HepG2 (cell line): ENCODE results near the gene KDM7A. TPM values are rescaled to one million over a fixed set of nuclear protein-coding genes. Genes with fewer than 3 reads are reported as not detected.

Experiments used
- ERF ChIP-seq: IDR thresholded peaks from 2 replicates; pipeline ENCODE4 v1.6.1; 2018; ENCODE audit warnings: missing biosample characterization, missing genetic modification reagents
- HNF4G ChIP-seq, 2 experiments: sonication (generic) in 1 of 2; formaldehyde crosslinking in 1 of 2; IDR thresholded peaks; 2 replicates each; pipeline versions ENCODE4 v1.4.0 to v1.6.1; 2011 to 2020; ENCODE audit warnings: borderline replicate concordance in 2 of 2, low read depth in 2 of 2, mild to moderate bottlenecking in 2 of 2, low read length in 1 of 2, missing genetic modification reagents in 1 of 2, moderate library complexity in 1 of 2
- JARID2 ChIP-seq: sonication (generic); formaldehyde crosslinking; IDR thresholded peaks from 2 replicates; pipeline ENCODE4 v1.8.1; 2023; ENCODE audit warnings: missing genetic modification reagents, inconsistent platforms; ENCODE audit not compliant: insufficient replicate concordance
- KAT7 ChIP-seq: IDR thresholded peaks from 2 replicates; pipeline ENCODE4 v1.6.1; 2018; ENCODE audit warnings: borderline replicate concordance, missing compliant biosample characterization
- NFE2L1 ChIP-seq: sonication (generic); formaldehyde crosslinking; IDR thresholded peaks from 2 replicates; pipeline ENCODE4 v1.4.0; 2020; ENCODE audit warnings: missing genetic modification reagents, mild to moderate bottlenecking, borderline replicate concordance
- PRPF4 ChIP-seq: fragments of 200-400 bp; formaldehyde crosslinking; IDR thresholded peaks from 2 replicates; pipeline ENCODE4 v1.6.1; 2016; ENCODE audit warnings: low read length, low read depth; ENCODE audit not compliant: poor library complexity, severe bottlenecking
- RAD51 ChIP-seq: fragments of 450-650 bp; IDR thresholded peaks from 2 replicates; pipeline ENCODE4 v1.6.1; 2016; ENCODE audit warnings: borderline replicate concordance
- SOX13 ChIP-seq, 3 experiments: fragments of 450-650 bp in 1 of 3; sonication (generic) in 1 of 3; formaldehyde crosslinking in 1 of 3; IDR thresholded peaks in 2 of 3; conservative IDR thresholded peaks in 1 of 3; 2 replicates each; pipeline versions ENCODE4 v1.5.0 to v1.6.1; 2016 to 2020; ENCODE audit warnings: antibody characterized with exemption in 1 of 3, mild to moderate bottlenecking in 1 of 3, missing compliant biosample characterization in 1 of 3, missing genetic modification reagents in 1 of 3, moderate library complexity in 1 of 3
- SOX5 ChIP-seq: IDR thresholded peaks from 2 replicates; pipeline ENCODE4 v1.6.1; 2016; ENCODE audit warnings: borderline replicate concordance
- TAF15 ChIP-seq: fragments of 200-400 bp; formaldehyde crosslinking; IDR thresholded peaks from one replicate; pipeline ENCODE4 v1.6.1; 2018; ENCODE audit warnings: mild to moderate bottlenecking, low read depth, low read length; ENCODE audit not compliant: poor library complexity, severe bottlenecking
- XBP1 ChIP-seq: sonication (generic); formaldehyde crosslinking; IDR thresholded peaks from 2 replicates; pipeline ENCODE4 v1.5.0; 2020; ENCODE audit warnings: missing genetic modification reagents
- ZBTB38 ChIP-seq: sonication (generic); formaldehyde crosslinking; IDR thresholded peaks from 2 replicates; pipeline ENCODE4 v1.5.1; 2020; ENCODE audit warnings: mild to moderate bottlenecking, missing genetic modification reagents
- ZBTB7A ChIP-seq: sonication (generic); formaldehyde crosslinking; IDR thresholded peaks from 2 replicates; pipeline ENCODE4 v1.8.0; 2022; ENCODE audit warnings: mild to moderate bottlenecking, missing genetic modification reagents
- ZNF670 ChIP-seq: sonication (generic); formaldehyde crosslinking; IDR thresholded peaks from 2 replicates; pipeline ENCODE4 v1.8.0; 2022; ENCODE audit warnings: mild to moderate bottlenecking, missing genetic modification reagents, borderline replicate concordance
- polyA plus RNA-seq, 8 experiments: library from polyadenylated mRNA; depleted of rRNA in 3 of 8; stranded (reverse) in 7 of 8; unstranded in 1 of 8; fragments of >200 nt; fragmentation: Illumina TruSeq in 4 of 8; extraction: Trizol in 4 of 8; gene quantifications; 2 replicates each; pipeline versions ENCODE4 v1.2.1 to v1.2.3, GENCODE V29; 2011 to 2016; ENCODE audit warnings: low read depth in 4 of 8, missing spikeins in 1 of 8, mixed read lengths in 1 of 8; ENCODE audit not compliant: insufficient read depth in 1 of 8
- total RNA-seq, 5 experiments: library from RNA; depleted of rRNA; stranded (reverse); fragments of >200 nt; fragmentation: Illumina TruSeq; extraction: Trizol; gene quantifications; 2 replicates each; pipeline ENCODE4 v1.2.3, GENCODE V29; 2016; ENCODE audit warnings: low read depth in 1 of 5
- TF ChIP-seq, protein P1 (sequence below): sonication (generic); formaldehyde crosslinking; IDR thresholded peaks from 2 replicates; pipeline ENCODE4 v1.8.1; 2022; ENCODE audit warnings: low read depth, mild to moderate bottlenecking, missing genetic modification reagents
- TF ChIP-seq, protein P2 (sequence below): sonication (generic); formaldehyde crosslinking; IDR thresholded peaks from 2 replicates; pipeline ENCODE4 v1.4.0; 2020; ENCODE audit warnings: mild to moderate bottlenecking, missing genetic modification reagents
- TF ChIP-seq, protein P3 (sequence below): sonication (generic); formaldehyde crosslinking; IDR thresholded peaks from 2 replicates; pipeline ENCODE4 v1.4.0; 2020; ENCODE audit warnings: mild to moderate bottlenecking, missing genetic modification reagents

KDM7A gene
- total and polyA plus RNA-seq, 2 of the 13 experiments (the other 11 are each of a cell fraction or from before 2014, with no cell fraction given) = 10.8 to 16.8 TPM

DNA sequence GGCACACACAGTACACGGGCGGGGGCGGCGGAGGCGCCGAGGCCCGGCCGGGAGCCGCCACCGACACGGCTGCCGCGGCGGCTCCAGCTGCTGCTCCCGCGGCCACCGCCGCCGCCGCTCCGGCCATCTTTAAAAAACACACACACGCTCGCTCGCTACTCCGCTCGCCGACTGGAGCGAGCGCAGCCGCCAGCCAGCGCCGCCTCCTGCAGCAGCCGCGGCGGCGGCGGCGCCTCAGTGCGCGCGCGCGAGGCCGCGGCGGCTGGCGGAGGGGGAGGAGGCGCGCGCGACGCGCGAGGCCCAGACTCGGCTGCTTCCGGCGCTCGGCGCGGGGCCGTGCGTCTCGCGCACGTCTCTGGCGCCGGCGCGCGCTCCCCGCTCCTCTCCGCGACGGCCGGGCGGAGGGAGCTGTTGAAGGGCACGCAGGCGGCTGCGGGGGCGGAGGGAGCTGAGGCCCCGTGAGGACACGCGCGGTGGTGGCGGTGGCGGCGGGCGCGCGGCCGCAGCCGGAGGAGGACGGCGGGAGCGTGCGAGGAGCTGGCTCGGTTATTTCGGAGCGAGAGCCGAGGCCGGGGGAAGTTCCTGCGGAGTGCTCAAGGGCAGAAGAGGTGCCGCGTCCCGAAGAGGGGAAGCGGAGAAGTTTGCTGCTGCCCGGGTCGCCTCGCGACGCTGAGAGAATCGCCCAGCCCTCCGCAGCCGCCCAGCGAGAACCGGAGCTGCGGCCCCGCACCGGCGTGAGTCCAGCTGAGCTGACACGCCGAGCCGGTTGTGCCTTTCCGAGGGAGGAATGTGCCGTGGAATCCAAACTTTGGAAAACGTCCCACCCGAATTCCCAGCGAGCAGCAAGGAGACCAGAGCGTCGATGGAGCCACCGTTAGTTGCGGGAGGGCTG lies at the start of gene KDM7A (continued):
- no peak for TF ChIP-seq TAF15
- TF ChIP-seq ERF (CRISPR knock-in tag) = peak; percentile 69
- no peak for TF ChIP-seq SOX5 (CRISPR knock-in tag)
- TF ChIP-seq SOX13 (IDR thresholded peaks at IDR 0.05) = no peak
- TF ChIP-seq SOX13 (CRISPR knock-in tag; conservative IDR thresholded peaks at IDR 0.05 in 1 of 2, IDR thresholded peaks at IDR 0.05 in 1 of 2) = peak in 1 of 2 experiments; percentile 15; a peak in 1 of 4 replicates
- no peak for TF ChIP-seq PRPF4
- TF ChIP-seq XBP1 (CRISPR knock-in tag) = no peak
- TF ChIP-seq HNF4G (IDR thresholded peaks at IDR 0.05; ENCODE audit: borderline replicate concordance, low read depth, low read length) = no peak
- peak; percentile 72 for TF ChIP-seq HNF4G (CRISPR knock-in tag; IDR thresholded peaks at IDR 0.05; ENCODE audit: borderline replicate concordance, low read depth)
- TF ChIP-seq ZBTB7A (CRISPR knock-in tag) = no peak
- TF ChIP-seq RAD51 = no peak
- TF ChIP-seq, protein P1, sequence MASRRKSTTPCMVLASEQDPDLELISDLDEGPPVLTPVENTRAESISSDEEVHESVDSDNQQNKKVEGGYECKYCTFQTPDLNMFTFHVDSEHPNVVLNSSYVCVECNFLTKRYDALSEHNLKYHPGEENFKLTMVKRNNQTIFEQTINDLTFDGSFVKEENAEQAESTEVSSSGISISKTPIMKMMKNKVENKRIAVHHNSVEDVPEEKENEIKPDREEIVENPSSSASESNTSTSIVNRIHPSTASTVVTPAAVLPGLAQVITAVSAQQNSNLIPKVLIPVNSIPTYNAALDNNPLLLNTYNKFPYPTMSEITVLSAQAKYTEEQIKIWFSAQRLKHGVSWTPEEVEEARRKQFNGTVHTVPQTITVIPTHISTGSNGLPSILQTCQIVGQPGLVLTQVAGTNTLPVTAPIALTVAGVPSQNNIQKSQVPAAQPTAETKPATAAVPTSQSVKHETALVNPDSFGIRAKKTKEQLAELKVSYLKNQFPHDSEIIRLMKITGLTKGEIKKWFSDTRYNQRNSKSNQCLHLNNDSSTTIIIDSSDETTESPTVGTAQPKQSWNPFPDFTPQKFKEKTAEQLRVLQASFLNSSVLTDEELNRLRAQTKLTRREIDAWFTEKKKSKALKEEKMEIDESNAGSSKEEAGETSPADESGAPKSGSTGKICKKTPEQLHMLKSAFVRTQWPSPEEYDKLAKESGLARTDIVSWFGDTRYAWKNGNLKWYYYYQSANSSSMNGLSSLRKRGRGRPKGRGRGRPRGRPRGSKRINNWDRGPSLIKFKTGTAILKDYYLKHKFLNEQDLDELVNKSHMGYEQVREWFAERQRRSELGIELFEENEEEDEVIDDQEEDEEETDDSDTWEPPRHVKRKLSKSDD (CRISPR knock-in tag) = 0 out of 2 replicates have a peak, but pooled peaks have one; percentile 54
- TF ChIP-seq, protein P2, sequence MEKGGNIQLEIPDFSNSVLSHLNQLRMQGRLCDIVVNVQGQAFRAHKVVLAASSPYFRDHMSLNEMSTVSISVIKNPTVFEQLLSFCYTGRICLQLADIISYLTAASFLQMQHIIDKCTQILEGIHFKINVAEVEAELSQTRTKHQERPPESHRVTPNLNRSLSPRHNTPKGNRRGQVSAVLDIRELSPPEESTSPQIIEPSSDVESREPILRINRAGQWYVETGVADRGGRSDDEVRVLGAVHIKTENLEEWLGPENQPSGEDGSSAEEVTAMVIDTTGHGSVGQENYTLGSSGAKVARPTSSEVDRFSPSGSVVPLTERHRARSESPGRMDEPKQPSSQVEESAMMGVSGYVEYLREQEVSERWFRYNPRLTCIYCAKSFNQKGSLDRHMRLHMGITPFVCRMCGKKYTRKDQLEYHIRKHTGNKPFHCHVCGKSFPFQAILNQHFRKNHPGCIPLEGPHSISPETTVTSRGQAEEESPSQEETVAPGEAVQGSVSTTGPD (CRISPR knock-in tag) = no peak
- no peak for TF ChIP-seq ZNF670 (CRISPR knock-in tag)
- peak; percentile 88 for TF ChIP-seq ZBTB38 (CRISPR knock-in tag)
- TF ChIP-seq NFE2L1 (CRISPR knock-in tag) = no peak
- TF ChIP-seq, protein P3, sequence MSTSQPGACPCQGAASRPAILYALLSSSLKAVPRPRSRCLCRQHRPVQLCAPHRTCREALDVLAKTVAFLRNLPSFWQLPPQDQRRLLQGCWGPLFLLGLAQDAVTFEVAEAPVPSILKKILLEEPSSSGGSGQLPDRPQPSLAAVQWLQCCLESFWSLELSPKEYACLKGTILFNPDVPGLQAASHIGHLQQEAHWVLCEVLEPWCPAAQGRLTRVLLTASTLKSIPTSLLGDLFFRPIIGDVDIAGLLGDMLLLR = 0 out of 2 replicates have a peak, but pooled peaks have one; percentile 22
- peak; percentile 44; the same call in 1 of the 2 replicates for TF ChIP-seq KAT7 (CRISPR knock-in tag)
- TF ChIP-seq JARID2 (CRISPR knock-in tag) = no peak
